A549 (cell line): Measurements from ENCODE around the gene PIM3. TPM values are rescaled to one million over a fixed set of nuclear protein-coding genes. Genes with fewer than 3 reads are reported as not detected.

Experiments used
- ATAC-seq, 2 experiments: fragments of 200-7000 bp in 1 of 2; fragments of >200 bp in 1 of 2; cut with Nextera tagmentation in 1 of 2; cut with Tn5 transposase in 1 of 2; 3 replicates each; pipeline versions ENCODE4 v1.8.0 to v1.9.1; 2018 to 2020; ENCODE audit warnings: mild to moderate bottlenecking in 1 of 2, moderate library complexity in 1 of 2
- CTCF ChIA-PET: fragments of 300-600 bp; sonication (Branson Sonifier 250); formaldehyde crosslinking; extraction: SDS; loops from one replicate; lab custom pipeline; 2021; ENCODE audit warnings: antibody characterized with exemption, inconsistent platforms; lab: Yijun Ruan, JAX
- POLR2A ChIA-PET: fragments of 350-600 bp; formaldehyde crosslinking; extraction: SDS; loops from one replicate; lab custom pipeline; 2021; ENCODE audit warnings: antibody characterized with exemption, inconsistent platforms; lab: Yijun Ruan, JAX
- DNase-seq, 2 experiments: peaks; one replicate each; pipeline versions ENCODE4 v3.0.0 to v3.0.0-alpha.2; 2011 to 2016; ENCODE audit warnings: low read depth in 1 of 2, low spot score in 1 of 2
- FAIRE-seq: peaks from 2 replicates; lab custom pipeline; 2011; peaks lifted over from hg19 to GRCh38; lab: Jason Lieb, UNC
- H3K27ac ChIP-seq, 2 experiments: fragments of >200 bp; sonication (Bioruptor Twin); formaldehyde crosslinking; 3 replicates each; pipeline ENCODE4 v1.5.1; 2016 to 2017
- H3K4me1 ChIP-seq: fragments of >200 bp; sonication (Bioruptor Twin); formaldehyde crosslinking; 3 replicates; pipeline ENCODE4 v1.6.1; 2016
- H3K4me2 ChIP-seq: fragments of >200 bp; sonication (Bioruptor Twin); formaldehyde crosslinking; 3 replicates; pipeline ENCODE4 v1.6.1; 2016
- H3K4me3 ChIP-seq: fragments of >200 bp; sonication (Bioruptor Twin); formaldehyde crosslinking; 3 replicates; pipeline ENCODE4 v1.5.1; 2016
- H3K9me3 ChIP-seq: fragments of >200 bp; sonication (Bioruptor Twin); formaldehyde crosslinking; 3 replicates; pipeline ENCODE4 v1.6.1; 2016
- ATOH8 ChIP-seq: fragments of 250-450 bp; sonication (Bioruptor Pico); IDR thresholded peaks from 2 replicates; pipeline ENCODE4 v1.5.0; 2020; ENCODE audit warnings: low read depth, mild to moderate bottlenecking, moderate library complexity
- BCL3 ChIP-seq: fragments of >200 bp; sonication (Bioruptor Twin); formaldehyde crosslinking; IDR thresholded peaks from 3 replicates; pipeline ENCODE4 v1.6.1; 2016
- CBX2 ChIP-seq: fragments of 200-600 bp; sonication (generic); IDR thresholded peaks from 2 replicates; pipeline ENCODE4 v1.6.1; 2016; ENCODE audit warnings: low read depth, mild to moderate bottlenecking, borderline replicate concordance
- CBX8 ChIP-seq: fragments of 200-600 bp; sonication (generic); IDR thresholded peaks from 2 replicates; pipeline ENCODE4 v1.6.1; 2016
- CHD2 ChIP-seq: fragments of 150-350 bp; IDR thresholded peaks from 2 replicates; pipeline ENCODE4 v1.6.1; 2014; ENCODE audit warnings: low read length; ENCODE audit not compliant: partially characterized antibody
- CHD4 ChIP-seq: fragments of 200-600 bp; sonication (generic); IDR thresholded peaks from 2 replicates; pipeline ENCODE4 v1.6.1; 2016; ENCODE audit warnings: antibody characterized with exemption, mild to moderate bottlenecking, borderline replicate concordance
- CTCF ChIP-seq: fragments of >200 bp; sonication (Bioruptor Twin); formaldehyde crosslinking; IDR thresholded peaks from 3 replicates; pipeline ENCODE4 v1.5.1; 2016
- E2F6 ChIP-seq: IDR thresholded peaks from 2 replicates; pipeline ENCODE4 v1.6.1; 2012; ENCODE audit warnings: low read depth, borderline replicate concordance
- ELK1 ChIP-seq: fragments of 150-350 bp; IDR thresholded peaks from 2 replicates; pipeline ENCODE4 v1.6.1; 2014; ENCODE audit warnings: low read depth, mild to moderate bottlenecking, low read length
- FOXS1 ChIP-seq: fragments of 250-450 bp; sonication (Bioruptor Pico); IDR thresholded peaks from 2 replicates; pipeline ENCODE4 v1.5.0; 2020; ENCODE audit warnings: mild to moderate bottlenecking, moderate library complexity
- HMGXB4 ChIP-seq: fragments of 250-450 bp; sonication (Bioruptor Pico); IDR thresholded peaks from 2 replicates; pipeline ENCODE4 v1.5.0; 2021; ENCODE audit warnings: mild to moderate bottlenecking, moderate library complexity, borderline replicate concordance
- HOXB13 ChIP-seq: fragments of 250-450 bp; sonication (Bioruptor Pico); IDR thresholded peaks from 2 replicates; pipeline ENCODE4 v1.5.0; 2020; ENCODE audit warnings: low read depth, mild to moderate bottlenecking, moderate library complexity
- JUNB ChIP-seq: fragments of >200 bp; sonication (Bioruptor Twin); formaldehyde crosslinking; IDR thresholded peaks from 2 replicates; pipeline ENCODE4 v1.6.1; 2016
- KDM5A ChIP-seq: fragments of 200-600 bp; sonication (generic); IDR thresholded peaks from 2 replicates; pipeline ENCODE4 v1.6.1; 2016; ENCODE audit warnings: antibody characterized with exemption, mild to moderate bottlenecking
- MAFK ChIP-seq: fragments of 450-650 bp; IDR thresholded peaks from 2 replicates; pipeline ENCODE4 v1.6.1; 2014; ENCODE audit not compliant: partially characterized antibody
- NPAS2 ChIP-seq: fragments of 250-450 bp; sonication (Bioruptor Pico); IDR thresholded peaks from 2 replicates; pipeline ENCODE4 v1.8.0; 2022; ENCODE audit warnings: mild to moderate bottlenecking, moderate library complexity, borderline replicate concordance
- NR3C1 ChIP-seq: fragments of >200 bp; sonication (Bioruptor Twin); formaldehyde crosslinking; IDR thresholded peaks from 3 replicates; pipeline ENCODE4 v1.6.1; 2017
- PBX3 ChIP-seq: IDR thresholded peaks from 2 replicates; pipeline ENCODE4 v1.6.1; 2012
- POLR2AphosphoS2 ChIP-seq: conservative IDR thresholded peaks from 2 replicates; pipeline ENCODE4 v1.6.1; 2012; ENCODE audit warnings: low read length, improper control_type of control experiment, inconsistent platforms
- RARB ChIP-seq: fragments of 250-450 bp; sonication (Bioruptor Pico); IDR thresholded peaks from 2 replicates; pipeline ENCODE4 v1.8.0; 2021; ENCODE audit warnings: mild to moderate bottlenecking, moderate library complexity
- SMC3 ChIP-seq: fragments of >200 bp; sonication (Bioruptor Twin); formaldehyde crosslinking; IDR thresholded peaks from 3 replicates; pipeline ENCODE4 v1.6.1; 2018; ENCODE audit warnings: inconsistent platforms
- ZC3H11A ChIP-seq: fragments of 450-650 bp; IDR thresholded peaks from 2 replicates; pipeline ENCODE4 v1.6.1; 2014; ENCODE audit warnings: antibody characterized with exemption, mild to moderate bottlenecking
- WGBS: methylation state at CpG from one replicate; pipeline ENCODE4 v1.1.6; 2017; ENCODE audit errors: missing lambda C conversion rate; 5-methylcytosine and 5-hydroxymethylcytosine counted together
- polyA plus RNA-seq, 4 experiments: library from polyadenylated mRNA; depleted of rRNA in 3 of 4; stranded (reverse); fragments of >200 nt; fragmentation: RNase III in 1 of 4; extraction: RNeasy Plus Mini Kit Qiagen cat#74134 plus additional on column Dnase treatment in 1 of 4; gene quantifications; 2 replicates in 3 of 4; 3 replicates in 1 of 4; pipeline ENCODE4 v1.2.3, GENCODE V29; 2011 to 2017

The PIM3 gene
- polyA plus RNA-seq, 2 of the 4 experiments (the other 2 are of a cell fraction), result 4.4 to 11.3 TPM

- peaks cover 22% of the 10 kb centered on the region; the same call in 2 of the 3 replicates for H3K9me3 ChIP-seq
- no peak overlapping the region for H3K4me3 ChIP-seq
- no peak for TF ChIP-seq PBX3
- no peak for TF ChIP-seq NR3C1
- no peak for TF ChIP-seq FOXS1 (CRISPR knock-in tag)
- no peak for TF ChIP-seq JUNB
- no peak for TF ChIP-seq ATOH8 (CRISPR knock-in tag)
- no peak for TF ChIP-seq RARB
- no peak for TF ChIP-seq KDM5A
- no peak for TF ChIP-seq CHD2
- TF ChIP-seq MAFK, result no peak
- no peak for TF ChIP-seq BCL3
- no peak for TF ChIP-seq CHD4
- no peak for TF ChIP-seq CBX8
- no peak for TF ChIP-seq POLR2AphosphoS2
- no peak for TF ChIP-seq SMC3
- TF ChIP-seq NPAS2, result no peak
- no peak for TF ChIP-seq CTCF
- TF ChIP-seq HMGXB4, result no peak
- POLR2A ChIA-PET, result no interaction called here
- H3K4me1 ChIP-seq, result no peaks in the 10 kb centered on the region
- FAIRE-seq, result no peak
- no peak for DNase-seq
- 53% methylated on average over 6 of the region's 6 CpGs for WGBS
- ATAC-seq, result no peak
- H3K27ac ChIP-seq, result no peak overlapping the region
- H3K4me2 ChIP-seq, result no peak overlapping the region
- CTCF ChIA-PET, result interaction anchor here (1.1 to 6.5 kb wide), 2 partner anchors 12 to 39 kb away, joined by 5 to 39 read pairs; no protein-coding TSS in a partner anchor
Observed at GRCh38 chr22:49991167-49991566, 30.6 kb downstream of the PIM3 start.

- Histone ChIP-seq H3K4me1 (no peaks in the 10 kb centered on the region), H3K4me2 (no peak overlapping the region)
- CTCF ChIA-PET, result interaction anchor here (1.4 to 6.5 kb wide), 5 partner anchors 9 to 62 kb away, joined by 3 to 39 read pairs (median 13); no protein-coding TSS in a partner anchor
- TF ChIP-seq CBX8 (no peak), E2F6 (no peak), ZC3H11A (no peak), ELK1 (no peak), HOXB13 (CRISPR knock-in tag) (no peak), CBX2 (no peak)
- TF ChIP-seq, all 56 proteins: peak for 0
- 81% methylated on average over 7 of the region's 7 CpGs for WGBS
- ATAC-seq (no peak), FAIRE-seq (no peak), DNase-seq (no peak)
- Histone ChIP-seq H3K4me3 (no peak overlapping the region), H3K9me3 (peaks cover 15% of the 10 kb centered on the region; the same call in 1 of the 3 replicates), H3K27ac (no peak overlapping the region)
- POLR2A ChIA-PET, result no interaction called here
Observed at GRCh38 chr22:49991907-49992533, 31.4 kb downstream of the PIM3 start.
